Stimulated activated CD8-positive, alpha-beta memory T cell treated with anti-CD3 and anti-CD28 coated beads, Interleukin-7, amount 100 ng/mL, for 48 hours (primary cell): ENCODE results near the gene ABTB1.

Experiments
- DNase-seq, 2 donors: peaks; one replicate each; pipeline ENCODE4 v3.0.0-alpha.2; 2020; ENCODE audit warnings: low read depth in 1 of 2; ENCODE audit errors: extremely low read depth in 1 of 2

ABTB1 gene

DNA sequence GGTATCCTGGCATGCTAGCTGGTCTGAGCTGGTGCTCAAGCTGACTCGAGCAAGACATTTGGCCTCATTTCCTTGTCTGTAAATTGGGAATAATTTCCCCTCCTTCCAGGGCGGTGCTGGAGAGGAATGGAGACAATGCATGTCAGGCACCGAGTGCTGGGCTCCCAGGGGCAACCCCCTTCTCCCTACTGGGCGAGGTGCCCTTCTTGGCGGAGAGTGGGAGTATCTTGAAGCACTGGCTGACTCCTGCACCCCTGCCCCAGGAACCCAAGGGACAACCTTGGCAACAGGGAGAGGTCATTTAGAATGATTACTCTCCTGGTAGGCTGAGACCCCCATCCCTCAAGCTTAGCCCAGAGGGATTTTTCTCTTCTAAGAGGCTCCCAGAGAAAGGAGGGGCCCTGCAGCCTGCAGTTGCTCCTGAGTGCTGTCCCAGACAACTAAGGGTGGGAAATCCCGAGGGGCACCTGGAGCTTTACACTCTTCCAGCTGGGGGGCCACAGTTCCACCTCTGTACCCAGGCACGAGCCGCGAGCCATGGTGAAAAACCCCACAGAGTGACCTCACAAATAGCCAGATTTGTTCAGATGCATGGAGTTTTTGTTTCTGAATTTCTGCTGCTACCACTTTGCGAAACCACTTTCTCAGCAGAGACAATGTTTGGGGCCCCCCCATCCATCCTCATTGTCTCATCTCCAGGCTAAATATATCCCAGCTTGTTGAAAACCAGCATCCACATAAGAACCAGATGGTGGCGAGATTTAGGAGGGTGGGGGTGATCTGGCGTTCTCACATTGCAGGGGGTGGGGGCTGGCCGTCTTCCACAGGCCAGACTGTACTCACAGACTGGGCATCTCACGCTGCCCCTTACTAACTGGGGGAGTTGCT is 44.8 kb downstream of the ABTB1 start:
- DNase-seq: no peak

DNA sequence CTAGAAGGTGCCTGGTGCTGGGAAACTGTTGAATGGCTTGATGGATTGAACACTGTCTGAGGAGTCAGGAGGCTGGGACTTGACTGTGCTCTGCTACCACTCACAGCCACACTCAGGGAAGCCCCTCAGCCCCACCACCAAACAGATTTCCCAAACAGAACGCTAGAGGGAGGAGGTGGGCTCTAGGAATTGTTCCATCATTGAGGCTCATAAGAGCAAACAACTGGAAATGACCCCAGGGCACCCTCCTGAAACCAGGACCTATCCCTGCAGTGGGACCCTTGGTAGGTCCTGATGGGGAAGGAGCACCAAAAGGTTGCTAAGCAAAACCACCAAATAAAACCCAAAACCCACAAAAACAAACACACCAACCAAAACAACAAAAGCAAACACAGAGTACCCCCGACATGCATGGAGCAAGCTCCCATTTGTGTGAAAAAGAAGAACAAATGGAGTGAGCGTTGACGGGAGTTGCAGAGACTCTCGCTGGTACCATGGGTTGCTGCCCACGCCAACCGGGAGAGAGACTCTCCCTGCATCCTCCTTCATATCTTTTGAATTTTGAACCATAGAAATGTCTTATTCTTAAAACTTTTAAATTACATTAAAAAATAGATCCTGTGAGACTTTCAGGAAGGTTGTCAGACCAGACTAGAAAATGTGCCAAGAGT is 45.6 kb downstream of the ABTB1 start:
- DNase-seq: no peak

DNA sequence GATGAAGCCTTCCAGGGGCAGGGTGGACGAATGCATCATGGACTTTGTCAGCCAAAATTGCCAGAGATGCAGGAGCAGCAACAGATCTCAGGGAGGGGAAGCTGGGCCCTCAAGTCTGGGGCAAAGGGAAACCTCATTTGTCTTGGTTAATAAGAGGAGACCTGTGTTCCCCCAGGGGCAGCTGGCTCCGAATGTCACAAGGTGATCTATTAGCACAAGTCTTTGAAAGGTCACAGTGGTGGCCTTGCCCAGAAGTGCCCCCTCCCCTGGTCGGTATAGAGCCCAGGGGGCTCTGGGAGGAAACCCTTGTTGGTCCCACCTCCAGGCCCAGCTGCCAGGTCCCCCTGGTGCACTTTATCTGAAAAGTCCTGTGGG is 46.2 kb downstream of the ABTB1 start:
- DNase-seq: no peak

DNA sequence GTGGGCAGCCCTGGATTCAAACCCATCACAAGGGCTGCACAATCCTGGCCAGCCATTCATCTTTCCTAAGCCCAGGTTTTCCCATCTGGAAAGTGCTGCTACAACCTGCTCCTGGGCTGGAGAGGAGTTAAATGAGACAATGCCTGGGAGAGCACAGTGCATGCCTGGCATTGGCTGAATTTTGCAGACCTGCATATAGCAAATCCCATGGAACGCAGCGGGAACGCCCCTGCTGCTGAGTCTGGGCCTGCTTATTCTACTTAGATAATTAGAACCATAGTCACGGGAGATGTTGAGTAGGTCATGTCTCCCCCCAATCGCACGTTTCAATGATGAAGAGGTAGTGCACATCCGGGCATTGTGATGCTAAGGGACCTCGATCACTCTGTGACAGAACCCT is 46.6 kb downstream of the ABTB1 start:
- DNase-seq: no peak

DNA sequence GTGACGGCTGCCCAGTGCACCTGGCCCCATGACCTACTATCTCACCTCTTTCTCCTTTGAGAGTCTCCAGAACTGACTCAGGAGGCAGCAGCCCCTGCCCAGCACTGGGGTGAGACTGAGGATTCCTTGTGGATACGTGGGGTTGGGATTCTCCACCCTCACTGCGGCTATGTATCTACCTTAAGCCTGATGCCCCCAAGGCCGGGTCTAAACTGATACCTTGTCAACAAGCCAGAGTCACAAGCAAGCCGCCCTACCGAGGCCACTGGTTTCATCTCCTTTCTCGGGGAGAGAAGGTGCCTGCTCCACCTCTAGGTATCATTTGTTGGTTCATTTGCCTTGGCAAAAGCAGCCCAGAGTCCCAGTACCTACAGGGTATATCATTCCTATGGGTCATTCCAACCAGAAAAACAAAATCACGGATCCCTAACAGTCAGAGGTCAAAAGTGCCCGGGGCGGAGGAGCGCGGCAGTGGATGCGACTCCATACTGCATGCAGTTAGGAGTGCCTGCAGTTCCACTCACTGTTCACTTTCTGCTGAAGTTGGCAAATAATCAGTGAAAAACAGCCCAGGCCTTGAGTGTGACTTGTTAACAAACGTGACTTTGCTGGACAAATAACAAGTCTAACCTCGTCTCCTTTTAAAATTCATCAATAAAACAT is 47.5 kb downstream of the ABTB1 start:
- DNase-seq: no peak

DNA sequence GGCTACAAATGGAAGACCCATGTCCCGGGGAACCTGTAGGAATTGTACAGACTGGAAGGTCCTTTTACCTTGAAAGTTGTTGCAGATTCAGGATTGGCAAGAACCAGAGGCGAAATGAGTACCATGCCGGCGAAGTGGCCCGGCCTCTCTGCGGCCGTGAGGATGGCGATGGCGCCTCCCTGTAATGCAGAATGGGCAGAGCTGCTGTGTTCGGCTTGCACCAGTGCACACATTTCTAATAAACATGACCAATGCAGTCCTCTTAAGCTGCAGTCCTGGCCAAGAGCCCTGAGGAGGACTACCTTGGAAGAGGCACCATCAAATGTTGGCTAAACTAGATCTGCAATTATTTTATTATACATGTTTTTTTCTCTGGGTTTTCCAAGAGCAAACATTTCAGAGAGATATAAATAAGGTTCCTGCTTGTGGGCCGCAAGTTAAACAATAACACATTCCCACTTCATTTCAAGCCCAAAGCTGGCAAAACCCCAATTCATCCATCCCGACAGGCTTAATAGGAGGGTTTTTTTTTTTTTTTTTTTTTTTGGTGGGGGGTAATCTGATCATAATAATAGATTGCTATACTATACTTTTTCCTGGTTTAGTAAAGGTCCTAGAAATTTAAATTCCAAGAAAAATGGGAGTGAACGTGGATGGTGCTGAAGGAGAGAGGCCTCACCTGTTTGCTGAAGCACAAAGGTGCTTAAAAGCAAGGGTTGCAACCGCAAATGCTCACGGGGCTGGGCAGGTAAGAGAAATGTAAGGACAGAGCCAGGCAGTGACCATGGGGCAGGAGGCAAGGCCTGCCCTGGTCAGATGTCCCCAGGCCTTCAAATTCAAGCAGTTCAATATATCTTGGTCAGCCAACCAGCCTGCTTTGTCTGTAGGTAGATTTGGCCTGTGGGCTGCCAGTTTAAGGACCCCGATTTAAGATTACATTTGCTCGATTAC is 48.5 kb downstream of the ABTB1 start:
- no peak for DNase-seq

DNA sequence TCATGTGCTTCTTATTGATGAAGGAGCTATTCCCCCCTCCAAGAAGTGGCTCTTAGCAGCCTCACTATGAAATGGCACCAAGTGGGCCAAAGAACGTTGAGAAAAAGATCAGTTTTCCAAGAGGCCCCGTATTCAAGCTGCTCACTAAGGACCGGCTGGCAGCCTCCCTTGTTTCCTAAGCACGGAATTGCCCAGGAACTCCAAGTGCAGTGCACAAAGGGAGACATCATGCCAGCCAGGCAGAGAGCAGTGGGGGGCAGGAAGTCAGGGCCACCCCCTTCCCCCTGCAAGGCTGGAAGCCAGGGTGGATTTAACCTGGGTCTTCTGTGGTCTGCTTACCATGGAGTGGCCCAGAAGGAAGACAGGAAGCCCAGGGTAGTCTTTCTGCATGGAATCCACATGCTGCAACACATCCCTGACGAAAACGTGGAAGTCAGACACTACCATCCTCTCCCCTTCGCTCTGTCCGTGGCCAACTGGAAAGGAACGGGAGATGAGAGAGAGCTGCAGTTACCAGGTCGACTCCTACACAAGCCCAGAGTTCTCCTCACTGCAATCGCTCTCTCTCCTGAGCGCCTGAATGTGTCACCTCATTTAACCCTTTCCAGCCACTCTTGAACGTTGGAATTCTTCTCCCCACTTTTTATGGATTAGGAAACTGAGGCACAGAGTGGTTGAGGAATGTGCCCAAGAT is 49.5 kb downstream of the ABTB1 start:
- no peak for DNase-seq

DNA sequence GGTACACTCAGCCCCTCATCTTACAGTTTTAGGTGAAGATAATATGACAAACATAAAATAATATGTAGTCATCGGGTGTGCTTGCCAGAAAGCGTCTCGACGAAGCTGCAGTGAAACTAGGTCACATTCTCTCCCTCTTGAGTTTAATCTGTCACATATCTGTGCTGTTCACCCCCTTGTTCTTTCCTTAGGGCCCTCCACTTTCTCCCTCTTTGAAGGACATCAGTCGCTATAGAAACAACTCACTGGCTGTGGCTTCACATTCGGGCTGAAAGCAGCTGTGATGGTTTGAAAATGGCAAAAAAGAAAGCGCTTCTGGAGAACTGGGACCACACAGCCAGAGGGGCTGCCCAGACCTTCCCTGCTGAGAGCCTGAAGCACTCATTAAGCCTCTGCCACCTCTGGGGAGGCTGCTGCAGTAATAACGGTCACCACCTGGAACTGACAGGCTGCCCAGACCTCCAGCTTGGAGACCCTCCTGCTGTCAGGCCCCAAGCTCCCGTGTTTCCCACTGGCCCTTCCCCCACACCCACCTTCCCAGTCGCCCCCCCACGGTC is 50.3 kb downstream of the ABTB1 start:
- DNase-seq: no peak

DNA sequence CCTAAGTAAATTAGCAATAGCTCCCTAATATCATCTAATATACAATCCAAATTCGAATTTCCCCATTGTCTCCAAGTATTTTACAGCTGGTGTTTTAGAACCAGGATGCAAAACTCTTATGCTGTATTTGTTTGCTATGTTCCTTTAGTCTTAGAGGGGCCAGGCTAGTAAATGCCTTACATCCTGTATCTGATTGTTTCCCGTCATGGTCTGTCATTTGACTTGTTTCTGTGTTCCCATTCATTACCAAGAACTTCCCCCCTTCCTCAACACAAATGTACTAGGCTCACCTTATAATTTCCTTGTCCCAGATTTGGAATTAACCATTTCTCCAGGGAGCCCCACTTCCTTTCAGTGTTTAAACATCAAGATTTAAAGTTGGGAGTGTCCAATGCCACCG is 54.1 kb downstream of the ABTB1 start:
- no peak for DNase-seq

DNA sequence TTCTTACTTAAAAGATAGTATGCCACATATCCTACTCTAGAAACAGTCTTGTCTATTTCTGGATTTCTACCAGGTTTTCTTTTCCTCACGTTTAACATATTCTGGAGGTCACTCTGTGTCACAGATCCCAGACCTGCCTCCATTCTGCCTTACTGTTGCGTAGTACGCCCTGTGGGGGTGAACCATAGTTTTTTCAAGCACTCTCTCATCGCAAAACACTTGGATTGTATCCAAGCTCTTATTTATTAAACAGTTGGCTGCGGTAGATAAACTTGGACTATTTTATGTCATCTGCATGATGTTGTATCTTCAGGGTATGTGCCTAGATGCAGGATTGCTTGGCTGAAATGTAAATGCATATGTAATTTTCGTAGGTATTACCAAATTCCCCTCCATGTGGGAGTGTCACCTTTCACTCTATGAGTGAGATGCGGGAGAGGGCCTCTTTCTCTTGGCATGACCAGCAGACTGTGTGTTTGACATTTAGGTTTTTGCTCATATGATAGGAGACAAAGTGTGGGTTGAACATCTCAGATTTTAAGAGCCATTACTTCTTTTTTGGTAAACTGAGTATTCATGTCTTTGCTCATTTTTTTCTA is 55.8 kb downstream of the ABTB1 start:
- DNase-seq: no peak

DNA sequence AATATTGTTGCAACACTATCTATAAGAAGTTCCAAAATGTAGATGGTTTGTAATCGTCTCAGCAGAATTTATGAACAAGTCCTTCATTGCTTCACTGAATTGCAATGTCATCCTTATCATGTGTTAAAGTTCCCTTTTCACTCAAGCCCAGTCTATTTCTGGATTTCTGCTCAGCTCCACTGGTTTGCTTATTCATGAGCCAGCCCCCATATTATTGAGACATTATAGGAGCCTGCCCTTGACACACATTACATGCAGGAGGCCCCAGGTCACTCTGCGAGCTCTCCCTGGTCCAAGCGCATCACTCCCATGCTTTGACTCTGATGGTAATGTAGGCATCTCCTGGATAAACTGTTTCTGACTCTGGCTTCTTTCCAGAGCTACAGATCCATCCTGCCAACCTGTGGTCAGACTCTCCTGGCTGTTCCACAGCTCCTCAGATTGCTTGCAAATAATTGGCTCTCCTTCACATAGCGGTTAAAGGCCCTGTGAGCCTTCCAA is 56.9 kb downstream of the ABTB1 start:
- no peak for DNase-seq

DNA sequence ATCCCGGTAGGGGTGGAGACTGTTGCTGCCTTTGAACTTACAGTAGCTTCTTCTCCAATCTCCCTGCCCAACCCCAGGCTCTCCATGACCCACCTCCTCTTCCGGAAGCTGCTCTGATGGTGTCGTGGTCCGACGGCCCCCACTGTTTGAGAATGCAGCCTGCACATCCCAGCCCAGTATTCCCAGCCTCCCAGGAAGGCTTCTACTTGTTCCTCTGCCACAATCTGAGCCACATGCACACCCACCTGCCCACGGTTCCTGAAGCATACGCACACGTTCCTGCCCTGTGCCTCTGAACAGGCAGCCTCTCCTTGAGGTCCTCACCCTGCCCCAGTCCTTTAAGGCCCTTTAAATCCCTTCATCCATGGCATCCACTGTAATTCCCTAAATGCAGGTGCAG is 57.4 kb downstream of the ABTB1 start:
- no peak for DNase-seq
